GM12878 (cell line): ENCODE measurements around the gene NTN1.

Experiments used
- BRCA1 ChIP-seq: IDR thresholded peaks from 2 replicates; pipeline ENCODE4 v1.6.1; 2011; ENCODE audit warnings: low read depth, low read length, improper control_type of control experiment
- CTCF ChIP-seq, 3 experiments: IDR thresholded peaks in 2 of 3; conservative IDR thresholded peaks in 1 of 3; 2 replicates each; pipeline ENCODE4 v1.5.1; 2011; ENCODE audit warnings: low read depth in 3 of 3, low read length in 3 of 3, mild to moderate bottlenecking in 3 of 3, control low read depth in 2 of 3, moderate library complexity in 2 of 3, inconsistent platforms in 1 of 3, mixed read lengths in 1 of 3; ENCODE audit not compliant: control insufficient read depth in 2 of 3, insufficient read depth in 1 of 3; ENCODE audit errors: extremely low read depth in 1 of 3
- EZH2 ChIP-seq: IDR thresholded peaks from 2 replicates; pipeline ENCODE4 v1.6.1; 2012; ENCODE audit warnings: low read depth, mild to moderate bottlenecking, control low read depth, inconsistent platforms, low read length, borderline replicate concordance; ENCODE audit not compliant: control insufficient read depth
- NKRF ChIP-seq: fragments of 450-650 bp; conservative IDR thresholded peaks from 2 replicates; pipeline ENCODE4 v1.6.1; 2017; ENCODE audit warnings: mild to moderate bottlenecking, moderate library complexity
- PBX3 ChIP-seq: IDR thresholded peaks from 2 replicates; pipeline ENCODE4 v1.6.1; 2011; ENCODE audit warnings: mild to moderate bottlenecking, low read depth, low read length, moderate library complexity; ENCODE audit not compliant: insufficient replicate concordance
- POLR2A ChIP-seq: IDR thresholded peaks from 2 replicates; pipeline ENCODE4 v1.6.1; 2011; ENCODE audit warnings: low read depth, mild to moderate bottlenecking, low read length
- POLR2AphosphoS5 ChIP-seq: IDR thresholded peaks from 2 replicates; pipeline ENCODE4 v1.6.1; 2011; ENCODE audit warnings: mild to moderate bottlenecking, low read length, inconsistent platforms
- SIN3A ChIP-seq: IDR thresholded peaks from 2 replicates; pipeline ENCODE4 v1.6.1; 2012; ENCODE audit warnings: low read depth, low read length, improper control_type of control experiment
- SMAD1 ChIP-seq: fragments of 450-650 bp; IDR thresholded peaks from 2 replicates; pipeline ENCODE4 v1.6.1; 2018; ENCODE audit warnings: mild to moderate bottlenecking, low read depth; ENCODE audit not compliant: partially characterized antibody
- SMC3 ChIP-seq: IDR thresholded peaks from 2 replicates; pipeline ENCODE4 v1.6.1; 2011; ENCODE audit warnings: low read length, improper control_type of control experiment, borderline replicate concordance
- SUPT20H ChIP-seq: IDR thresholded peaks from 2 replicates; pipeline ENCODE4 v1.6.1; 2011; ENCODE audit warnings: low read depth, mild to moderate bottlenecking, low read length, moderate library complexity, borderline replicate concordance; ENCODE audit not compliant: control insufficient read depth
- ZNF592 ChIP-seq: fragments of 450-650 bp; IDR thresholded peaks from 2 replicates; pipeline ENCODE4 v1.6.1; 2017; ENCODE audit warnings: mild to moderate bottlenecking, moderate library complexity
- ZZZ3 ChIP-seq: IDR thresholded peaks from 2 replicates; pipeline ENCODE4 v1.6.1; 2011; ENCODE audit warnings: low read depth; ENCODE audit not compliant: control insufficient read depth, insufficient read length

GRCh38 chr17:9004132-9004960 lies 17.0 kb upstream of the NTN1 start:
- no peak for TF ChIP-seq NKRF
- TF ChIP-seq SMC3, result no peak
- no peak for TF ChIP-seq BRCA1
- TF ChIP-seq ZZZ3, result no peak
- TF ChIP-seq EZH2, result no peak
- TF ChIP-seq PBX3, result no peak
- no peak for TF ChIP-seq CTCF (IDR thresholded peaks at IDR 0.05 in 2 of 3, conservative IDR thresholded peaks at IDR 0.05 in 1 of 3; ENCODE audit: control insufficient read depth in 2 of 3, extremely low read depth in 1 of 3, insufficient read depth in 1 of 3, low read depth in 3 of 3, low read length in 3 of 3)
- no peak for TF ChIP-seq POLR2AphosphoS5
- no peak for TF ChIP-seq SUPT20H
- TF ChIP-seq SIN3A, result no peak
- no peak for TF ChIP-seq SMAD1
- no peak for TF ChIP-seq POLR2A
- no peak for TF ChIP-seq ZNF592
